HG02981 (cell line): ENCODE data around the gene PLCD1.
"Not testable (repeated sequence)": the region's sequence is repeated elsewhere in the genome, so short reads cannot be mapped to it uniquely, and the experiment has no call there.

Experiments
- ATAC-seq: cut with Tn5 transposase; IDR thresholded peaks from one replicate; pipeline ENCODE4 v1.9.1; 2021; ENCODE audit warnings: mild to moderate bottlenecking, moderate library complexity; ENCODE audit not compliant: unreplicated experiment

Gene PLCD1

GRCh38 chr3:37987751-37988179, 41.7 kb downstream of the PLCD1 start:
- no peak for ATAC-seq

GRCh38 chr3:37987315-37987697, 42.1 kb downstream of the PLCD1 start:
- ATAC-seq: no peak

- no peak for ATAC-seq
Observed at GRCh38 chr3:37986479-37987314, 42.7 kb downstream of the PLCD1 start.

GRCh38 chr3:37985637-37986320, 43.7 kb downstream of the PLCD1 start:
- ATAC-seq: no peak

- ATAC-seq: no peak
Observed at GRCh38 chr3:37984596-37984995, 44.8 kb downstream of the PLCD1 start.

GRCh38 chr3:37984051-37984450, 45.4 kb downstream of the PLCD1 start:
- ATAC-seq: no peak

- ATAC-seq: no peak
Observed at GRCh38 chr3:37982331-37982730, 47.1 kb downstream of the PLCD1 start.

GRCh38 chr3:37981348-37981664, 48.1 kb downstream of the PLCD1 start:
- ATAC-seq: no peak

GRCh38 chr3:37980462-37981347, 48.7 kb downstream of the PLCD1 start:
- no peak for ATAC-seq

GRCh38 chr3:37979541-37980461, 49.6 kb downstream of the PLCD1 start:
- ATAC-seq: no peak

GRCh38 chr3:37974121-37975083, 55.0 kb downstream of the PLCD1 start:
- ATAC-seq: peak; percentile 93

GRCh38 chr3:37973246-37974054, 56.0 kb downstream of the PLCD1 start:
- no peak for ATAC-seq

- ATAC-seq: not testable (repeated sequence)
Observed at GRCh38 chr3:37972056-37972455, 57.4 kb downstream of the PLCD1 start.

GRCh38 chr3:37971467-37971866, 58.0 kb downstream of the PLCD1 start:
- no peak for ATAC-seq

- ATAC-seq: no peak
Observed at GRCh38 chr3:37970802-37971201, 58.6 kb downstream of the PLCD1 start.

- ATAC-seq: no peak
Observed at GRCh38 chr3:37969596-37970100, 59.8 kb downstream of the PLCD1 start.

GRCh38 chr3:37968813-37969595, 60.4 kb downstream of the PLCD1 start:
- no peak for ATAC-seq
